H9 (cell line): Measurements from ENCODE around the gene GPC1. TPM values are rescaled to one million over a fixed set of nuclear protein-coding genes. Genes with fewer than 3 reads are reported as not detected.

ENCODE experiments used
- DNase-seq: peaks from one replicate; pipeline ENCODE4 v3.0.0-alpha.2; 2017
- H2AFZ ChIP-seq: one replicate; pipeline ENCODE4 v1.6.1; 2013; ENCODE audit warnings: mild to moderate bottlenecking, low read length, control low read depth, moderate library complexity
- H2AK5ac ChIP-seq: 2 replicates; pipeline ENCODE4 v1.6.1; 2013; ENCODE audit warnings: low read length, control low read depth, mixed read lengths; ENCODE audit not compliant: insufficient read length
- H2BK120ac ChIP-seq: one replicate; pipeline ENCODE4 v1.6.1; 2013; ENCODE audit warnings: low read depth, mild to moderate bottlenecking, low read length, control low read depth, inconsistent platforms; ENCODE audit not compliant: poor library complexity, severe bottlenecking
- H2BK12ac ChIP-seq: 2 replicates; pipeline ENCODE4 v1.6.1; 2013; ENCODE audit warnings: low read length, control low read depth, mixed read lengths, low read depth; ENCODE audit not compliant: insufficient read length
- H2BK15ac ChIP-seq: 2 replicates; pipeline ENCODE4 v1.6.1; 2013; ENCODE audit warnings: low read depth, low read length, control low read depth
- H2BK20ac ChIP-seq: one replicate; pipeline ENCODE4 v1.6.1; 2013; ENCODE audit warnings: low read depth, mild to moderate bottlenecking, low read length, control low read depth, inconsistent platforms; ENCODE audit not compliant: poor library complexity, severe bottlenecking
- H2BK5ac ChIP-seq: 2 replicates; pipeline ENCODE4 v1.6.1; 2013; ENCODE audit warnings: low read length, control low read depth, mixed read lengths; ENCODE audit not compliant: insufficient read length
- H3K14ac ChIP-seq: 2 replicates; pipeline ENCODE4 v1.6.1; 2013; ENCODE audit warnings: low read length, control low read depth; ENCODE audit not compliant: insufficient read depth
- H3K18ac ChIP-seq: 2 replicates; pipeline ENCODE4 v1.6.1; 2013; ENCODE audit warnings: low read depth, mild to moderate bottlenecking, mixed read lengths, low read length, control low read depth; ENCODE audit not compliant: insufficient read length
- H3K23ac ChIP-seq: 2 replicates; pipeline ENCODE4 v1.6.1; 2013; ENCODE audit warnings: low read length, control low read depth, mixed read lengths, low read depth; ENCODE audit not compliant: insufficient read length
- H3K23me2 ChIP-seq: 2 replicates; pipeline ENCODE4 v1.6.1; 2013; ENCODE audit warnings: low read depth, mild to moderate bottlenecking, mixed read lengths, low read length, control low read depth; ENCODE audit not compliant: insufficient read length, poor library complexity, severe bottlenecking
- H3K27ac ChIP-seq: 2 replicates; pipeline ENCODE4 v1.5.1; 2013; ENCODE audit warnings: low read length, control low read depth, mixed read lengths, low read depth; ENCODE audit not compliant: insufficient read length
- H3K27me3 ChIP-seq: 2 replicates; pipeline ENCODE4 v1.6.1; 2013; ENCODE audit warnings: low read length, control low read depth, inconsistent platforms; ENCODE audit not compliant: insufficient read depth
- H3K4ac ChIP-seq: 2 replicates; pipeline ENCODE4 v1.6.1; 2013; ENCODE audit warnings: low read depth, mild to moderate bottlenecking, control low read depth, inconsistent platforms, low read length, moderate library complexity
- H3K4me1 ChIP-seq: 2 replicates; pipeline ENCODE4 v1.6.1; 2013; ENCODE audit warnings: low read length, control low read depth, inconsistent platforms; ENCODE audit not compliant: insufficient read depth
- H3K4me2 ChIP-seq: 2 replicates; pipeline ENCODE4 v1.6.1; 2013; ENCODE audit warnings: low read length, control low read depth, mixed read lengths; ENCODE audit not compliant: insufficient read length, insufficient read depth
- H3K56ac ChIP-seq: 2 replicates; pipeline ENCODE4 v1.6.1; 2013; ENCODE audit warnings: low read depth, mild to moderate bottlenecking, mixed read lengths, low read length, control low read depth; ENCODE audit not compliant: insufficient read length
- H3K79me1 ChIP-seq: 2 replicates; pipeline ENCODE4 v1.6.1; 2013; ENCODE audit warnings: low read depth, mild to moderate bottlenecking, moderate library complexity, low read length, control low read depth, inconsistent platforms; ENCODE audit not compliant: insufficient read depth, poor library complexity, severe bottlenecking
- H3K79me2 ChIP-seq: 2 replicates; pipeline ENCODE4 v1.6.1; 2013; ENCODE audit warnings: low read length, control low read depth, inconsistent platforms; ENCODE audit not compliant: insufficient read depth
- H3K9ac ChIP-seq: 2 replicates; pipeline ENCODE4 v1.6.1; 2013; ENCODE audit warnings: low read length, control low read depth, mixed read lengths; ENCODE audit not compliant: insufficient read length; ENCODE audit errors: extremely low read depth
- H3K9me3 ChIP-seq: one replicate; pipeline ENCODE4 v1.6.1; 2013; ENCODE audit warnings: low read depth, low read length, inconsistent platforms; ENCODE audit not compliant: control insufficient read depth
- H3T11ph ChIP-seq: one replicate; pipeline ENCODE4 v1.6.1; 2013; ENCODE audit warnings: mild to moderate bottlenecking, low read length, control low read depth, inconsistent platforms
- H4K20me1 ChIP-seq: one replicate; pipeline ENCODE4 v1.6.1; 2013; ENCODE audit not compliant: control insufficient read depth, insufficient read length, insufficient read depth
- H4K5ac ChIP-seq: 2 replicates; pipeline ENCODE4 v1.6.1; 2013; ENCODE audit warnings: low read depth, mild to moderate bottlenecking, mixed read lengths, low read length, control low read depth; ENCODE audit not compliant: insufficient read length
- H4K8ac ChIP-seq: replicated peaks from 2 replicates; pipeline ENCODE4 v1.6.1; 2013; ENCODE audit warnings: low read length, control low read depth, mixed read lengths, low read depth; ENCODE audit not compliant: insufficient read length
- H4K91ac ChIP-seq: 2 replicates; pipeline ENCODE4 v1.6.1; 2013; ENCODE audit warnings: low read depth, mild to moderate bottlenecking, moderate library complexity, mixed read lengths, low read length, control low read depth; ENCODE audit not compliant: insufficient read length
- H3K27ac Mint-ChIP-seq, 3 experiments: 2 replicates in 2 of 3; 3 replicates in 1 of 3; pipeline ENCODE4 v1.8.0; 2020 to 2021; ENCODE audit warnings: mixed read lengths in 3 of 3, mild to moderate bottlenecking in 1 of 3, moderate library complexity in 1 of 3
- H3K27me3 Mint-ChIP-seq: 2 replicates; pipeline ENCODE4 v1.8.0; 2021; ENCODE audit warnings: low read depth, mild to moderate bottlenecking, moderate library complexity, mixed read lengths
- H3K36me3 Mint-ChIP-seq, 3 experiments: 2 replicates in 2 of 3; 3 replicates in 1 of 3; pipeline ENCODE4 v1.8.0; 2020 to 2021; ENCODE audit warnings: low read depth in 3 of 3, mixed read lengths in 3 of 3; ENCODE audit not compliant: insufficient read depth in 1 of 3
- H3K4me1 Mint-ChIP-seq, 2 experiments: 2 replicates each; pipeline ENCODE4 v1.8.0; 2020; ENCODE audit warnings: mixed read lengths in 2 of 2
- H3K4me3 Mint-ChIP-seq, 2 experiments: 2 replicates in 1 of 2; 3 replicates in 1 of 2; pipeline ENCODE4 v1.8.0; 2020 to 2021; ENCODE audit warnings: mild to moderate bottlenecking in 2 of 2, mixed read lengths in 2 of 2, moderate library complexity in 1 of 2
- H3K9me3 Mint-ChIP-seq, 2 experiments: 2 replicates in 1 of 2; 3 replicates in 1 of 2; pipeline ENCODE4 v1.8.0; 2020; ENCODE audit warnings: mild to moderate bottlenecking in 2 of 2, mixed read lengths in 2 of 2, moderate library complexity in 1 of 2
- WGBS: extraction: QIAGEN DNeasy Blood & Tissue Kit; methylation state at CpG from one replicate; pipeline ENCODE4 v1.1.7; 2013; ENCODE audit warnings: missing lambda C conversion rate, low lambda C conversion rate, mixed read lengths; ENCODE audit not compliant: insufficient read length; ENCODE audit errors: extremely low coverage; 5-methylcytosine and 5-hydroxymethylcytosine counted together
- total RNA-seq: library from RNA; stranded (reverse); gene quantifications from 2 replicates; pipeline ENCODE4 v1.2.1, GENCODE V29; 2021
- TF ChIP-seq, protein P1 (sequence below): fragments of 200-600 bp; sonication (generic); conservative IDR thresholded peaks from 3 replicates; pipeline ENCODE4 v1.8.0; 2021; ENCODE audit warnings: antibody characterized with exemption, mild to moderate bottlenecking

The GPC1 gene
- total RNA-seq, 1 experiment from 2014 or later: 39.4 TPM

DNA sequence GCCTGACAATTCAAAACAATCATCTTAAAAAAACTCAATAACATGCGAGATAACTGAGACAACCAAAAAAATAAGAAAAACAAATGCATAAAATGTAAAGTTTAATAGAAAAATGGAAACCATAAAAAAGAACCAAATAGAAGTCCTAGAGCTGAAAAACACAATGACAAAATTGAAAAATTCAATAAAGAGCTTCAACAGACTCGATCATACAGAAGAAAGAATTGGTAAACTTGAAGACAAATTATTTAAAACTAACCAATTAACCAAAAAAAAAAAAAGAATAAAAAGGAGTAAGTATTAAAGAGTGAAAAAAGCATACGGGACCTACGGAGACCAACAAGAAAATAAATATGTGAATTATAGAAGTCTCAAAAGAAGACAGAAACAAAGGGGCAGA lies 37.7 kb downstream of the GPC1 start:
- H3K4me3 Mint-ChIP-seq: no peak overlapping the region
- WGBS: no CpG with 5 or more reads among the region's 4 CpGs
- DNase-seq: no peak

More for the DNA sequence above, 37.7 kb downstream of the GPC1 start:
- Mint-ChIP-seq H3K27me3 (peaks cover 30% of the 10 kb centered on the region), H3K9me3 (peaks cover 3 to 7% of the 10 kb centered on the region in 2 experiments), H3K27ac (no peak overlapping the region), H3K36me3 (no peaks in the 10 kb centered on the region; a peak in 1 of 7 replicates), H3K4me1 (peaks cover 2 to 3% of the 10 kb centered on the region in 2 experiments; a peak in 2 of 4 replicates)
- Histone ChIP-seq H2BK120ac (no peak overlapping the region), H3T11ph (no peak overlapping the region), H3K4me1 (no peaks in the 10 kb centered on the region), H2AK5ac (no peak overlapping the region), H3K23me2 (no peaks in the 10 kb centered on the region), H3K56ac (no peak overlapping the region), H3K79me2 (no peaks in the 10 kb centered on the region), H3K27me3 (no peaks in the 10 kb centered on the region; the same call in 1 of the 2 replicates), H3K23ac (no peak overlapping the region), H2BK15ac (no peak overlapping the region), H4K91ac (no peak overlapping the region), H2BK20ac (no peak overlapping the region), H2AFZ (no peak overlapping the region), H3K9ac (no peak overlapping the region), H4K5ac (no peak overlapping the region), H3K27ac (no peak overlapping the region), H3K4me2 (no peak overlapping the region), H4K20me1 (no peaks in the 10 kb centered on the region), H4K8ac (no peak overlapping the region), H3K18ac (no peak overlapping the region), H3K4ac (no peak overlapping the region), H3K14ac (no peak overlapping the region), H2BK5ac (no peak overlapping the region), H2BK12ac (no peak overlapping the region), H3K79me1 (no peaks in the 10 kb centered on the region), H3K9me3 (no peaks in the 10 kb centered on the region)
- TF ChIP-seq, protein P1, sequence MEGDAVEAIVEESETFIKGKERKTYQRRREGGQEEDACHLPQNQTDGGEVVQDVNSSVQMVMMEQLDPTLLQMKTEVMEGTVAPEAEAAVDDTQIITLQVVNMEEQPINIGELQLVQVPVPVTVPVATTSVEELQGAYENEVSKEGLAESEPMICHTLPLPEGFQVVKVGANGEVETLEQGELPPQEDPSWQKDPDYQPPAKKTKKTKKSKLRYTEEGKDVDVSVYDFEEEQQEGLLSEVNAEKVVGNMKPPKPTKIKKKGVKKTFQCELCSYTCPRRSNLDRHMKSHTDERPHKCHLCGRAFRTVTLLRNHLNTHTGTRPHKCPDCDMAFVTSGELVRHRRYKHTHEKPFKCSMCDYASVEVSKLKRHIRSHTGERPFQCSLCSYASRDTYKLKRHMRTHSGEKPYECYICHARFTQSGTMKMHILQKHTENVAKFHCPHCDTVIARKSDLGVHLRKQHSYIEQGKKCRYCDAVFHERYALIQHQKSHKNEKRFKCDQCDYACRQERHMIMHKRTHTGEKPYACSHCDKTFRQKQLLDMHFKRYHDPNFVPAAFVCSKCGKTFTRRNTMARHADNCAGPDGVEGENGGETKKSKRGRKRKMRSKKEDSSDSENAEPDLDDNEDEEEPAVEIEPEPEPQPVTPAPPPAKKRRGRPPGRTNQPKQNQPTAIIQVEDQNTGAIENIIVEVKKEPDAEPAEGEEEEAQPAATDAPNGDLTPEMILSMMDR: no peak
